GM19099 (cell line): ENCODE data around the gene ARHGAP21.

ENCODE experiments used
- POLR2A ChIP-seq: IDR thresholded peaks from 3 replicates; pipeline ENCODE4 v1.6.1; 2011; ENCODE audit warnings: low read depth; ENCODE audit not compliant: insufficient read length; ENCODE audit errors: extremely low read depth

The ARHGAP21 gene

GRCh38 chr10:24550680-24551079, 173.0 kb downstream of the ARHGAP21 start:
- TF ChIP-seq POLR2A = no peak

- no peak for TF ChIP-seq POLR2A
These were observed 178.1 kb downstream of the ARHGAP21 start for GRCh38 chr10:24545585-24545984.

GRCh38 chr10:24544776-24545175, 178.9 kb downstream of the ARHGAP21 start:
- no peak for TF ChIP-seq POLR2A

- no peak for TF ChIP-seq POLR2A
These were observed 181.1 kb downstream of the ARHGAP21 start for GRCh38 chr10:24542314-24543270.

- TF ChIP-seq POLR2A = no peak
These were observed 182.4 kb downstream of the ARHGAP21 start for GRCh38 chr10:24541239-24541753.

GRCh38 chr10:24536636-24537035, 187.1 kb downstream of the ARHGAP21 start:
- TF ChIP-seq POLR2A = no peak

- TF ChIP-seq POLR2A = no peak
These were observed 189.7 kb downstream of the ARHGAP21 start for GRCh38 chr10:24533981-24534380.
